ENCODE measurements around the gene SNX25.
"Not testable (repeated sequence)": the region's sequence is repeated elsewhere in the genome, so short reads cannot be mapped to it uniquely, and the experiment has no call there.

The SNX25 gene

DNA sequence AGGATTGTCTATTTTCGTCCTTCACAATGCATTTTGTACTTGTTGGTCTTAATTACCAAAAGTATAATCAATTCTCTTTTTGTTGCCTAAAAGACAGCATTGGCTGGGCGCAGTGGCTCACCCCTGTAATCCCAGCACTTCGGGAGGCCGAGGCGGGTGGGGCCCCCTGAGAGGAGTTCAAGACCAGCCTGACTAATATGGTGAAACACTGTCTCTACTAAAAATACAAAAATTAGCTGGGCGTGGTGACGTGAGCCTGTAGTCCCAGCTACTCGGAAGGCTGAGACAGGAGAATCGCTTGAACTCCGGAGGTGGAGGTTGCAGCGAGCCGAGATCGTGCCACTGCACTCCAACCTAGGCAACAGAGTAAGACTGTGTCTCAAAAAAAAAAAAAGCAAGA, 4.3 kb upstream of the SNX25 start:
- DNase-seq = not testable (repeated sequence)

DNA sequence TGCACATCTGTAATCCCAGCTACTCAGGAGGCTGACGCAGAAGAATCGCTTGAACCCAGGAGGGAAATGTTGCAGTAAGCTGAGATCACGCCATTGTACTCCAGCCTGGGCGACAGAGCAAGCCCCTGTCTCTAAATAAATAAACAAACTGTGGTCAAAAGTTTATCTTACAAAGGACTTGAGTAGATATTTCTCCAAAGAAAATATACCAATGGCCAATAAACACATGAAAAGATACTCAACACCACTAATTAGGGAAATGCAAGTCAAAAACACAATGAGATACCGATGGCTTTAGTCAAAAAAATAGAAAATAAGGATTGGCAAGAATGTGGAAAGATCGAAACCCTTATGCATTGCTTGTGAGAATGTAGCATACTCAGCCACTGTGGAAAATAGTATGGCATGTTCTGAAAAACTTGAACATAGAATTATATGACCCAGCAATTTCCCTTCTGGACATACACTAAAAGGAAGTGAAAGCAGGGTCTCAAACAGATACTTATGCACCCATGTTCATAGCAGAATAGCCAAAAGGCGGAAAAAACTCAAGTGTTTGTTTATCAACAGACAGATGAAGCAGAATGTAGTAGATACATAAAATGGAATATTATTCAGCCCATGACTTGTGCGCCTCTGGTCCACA, 3.6 kb upstream of the SNX25 start:
- DNase-seq = no peak

DNA sequence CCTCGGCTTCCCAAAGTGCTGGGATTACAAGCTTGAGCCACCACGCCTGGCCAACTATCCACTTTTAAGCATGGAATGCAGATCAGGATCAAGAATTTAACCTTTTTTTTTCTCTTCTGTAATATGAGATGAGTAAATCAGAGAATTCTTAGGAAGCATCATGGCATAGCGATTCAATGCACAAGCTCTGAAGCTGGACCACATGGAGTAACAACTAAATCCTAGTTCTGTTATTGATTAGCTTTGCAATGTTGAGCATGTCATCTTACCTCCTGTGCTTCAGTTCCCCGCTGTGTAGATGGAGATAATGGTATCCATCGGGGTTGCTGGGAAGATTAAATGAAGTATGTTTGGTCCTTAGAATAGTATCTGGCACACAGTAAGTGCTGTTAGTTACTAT, 1.9 kb upstream of the SNX25 start:
- no peak for DNase-seq

GRCh38 chr4:185209852-185210101, 379 bp downstream of the SNX25 start:
- DNase-seq = not testable (repeated sequence)

DNA sequence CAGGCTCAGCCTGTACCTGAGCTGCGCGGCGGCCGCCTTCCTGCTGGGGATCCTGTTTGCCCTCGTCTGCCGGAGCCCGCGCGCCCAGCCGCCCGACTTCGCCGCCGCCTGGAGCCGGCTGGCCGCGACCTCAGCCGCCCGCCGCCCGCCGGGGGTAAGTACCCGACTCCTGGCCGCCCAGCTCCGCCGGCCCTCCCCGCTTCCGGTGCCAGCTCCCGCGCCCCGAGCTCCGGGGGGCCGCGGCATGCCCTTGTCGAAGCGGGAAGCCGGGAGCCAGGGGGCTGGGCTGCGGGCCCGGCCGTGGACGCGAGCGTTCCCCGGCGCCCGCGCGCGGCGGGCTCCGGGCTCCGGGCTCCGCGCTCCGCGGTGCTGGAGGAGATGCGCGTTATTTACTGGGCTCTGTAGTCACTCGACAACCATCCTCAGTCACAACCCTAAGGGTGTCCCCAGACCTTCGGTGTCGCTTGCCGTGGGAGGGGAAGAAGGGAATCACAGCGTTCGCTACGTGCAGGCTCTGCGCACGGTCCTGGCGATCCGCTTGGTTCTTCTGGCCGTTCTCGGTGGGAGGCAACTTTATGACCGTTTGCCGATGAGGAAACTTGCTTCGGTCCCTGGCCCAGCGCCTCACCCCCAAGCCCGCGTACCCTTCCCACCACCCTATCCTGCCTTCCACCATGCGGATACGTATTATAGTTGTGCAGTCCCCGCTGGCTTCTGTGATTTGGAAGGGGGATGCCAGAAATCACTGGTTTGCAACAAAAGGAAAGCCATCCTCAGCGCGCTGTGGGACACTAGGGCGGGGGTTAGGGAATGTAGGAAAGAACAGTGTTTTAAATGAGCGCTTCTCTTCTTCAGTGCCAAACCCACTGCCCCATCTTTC, 944 bp downstream of the SNX25 start:
- DNase-seq = peak; percentile 41 to 43

- DNase-seq = no peak
Measured at GRCh38 chr4:185211035-185211434, 1.6 kb downstream of the SNX25 start.

- no peak for DNase-seq
Measured at GRCh38 chr4:185211641-185212040, 2.2 kb downstream of the SNX25 start.

DNA sequence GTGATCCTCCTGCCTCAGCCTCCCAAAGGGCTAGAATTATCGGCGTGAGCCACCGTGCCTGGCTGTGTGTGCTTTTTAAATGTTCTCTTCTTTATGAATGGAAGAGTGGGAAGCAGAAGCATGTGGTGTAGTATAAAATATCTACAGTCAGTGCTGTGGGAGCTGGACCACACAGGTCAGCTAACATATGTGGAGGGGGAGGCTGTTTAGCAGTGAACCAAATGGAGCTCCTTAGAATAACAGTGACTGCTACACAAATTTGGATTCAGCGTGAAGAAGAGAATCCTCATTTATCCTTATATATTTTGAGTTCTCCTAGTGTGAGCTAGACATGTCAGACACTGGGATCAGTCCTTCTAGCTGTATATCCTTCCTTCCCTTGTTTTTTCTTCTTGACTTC, 3.2 kb downstream of the SNX25 start:
- no peak for DNase-seq

GRCh38 chr4:185213877-185214276, 4.5 kb downstream of the SNX25 start:
- no peak for DNase-seq

DNA sequence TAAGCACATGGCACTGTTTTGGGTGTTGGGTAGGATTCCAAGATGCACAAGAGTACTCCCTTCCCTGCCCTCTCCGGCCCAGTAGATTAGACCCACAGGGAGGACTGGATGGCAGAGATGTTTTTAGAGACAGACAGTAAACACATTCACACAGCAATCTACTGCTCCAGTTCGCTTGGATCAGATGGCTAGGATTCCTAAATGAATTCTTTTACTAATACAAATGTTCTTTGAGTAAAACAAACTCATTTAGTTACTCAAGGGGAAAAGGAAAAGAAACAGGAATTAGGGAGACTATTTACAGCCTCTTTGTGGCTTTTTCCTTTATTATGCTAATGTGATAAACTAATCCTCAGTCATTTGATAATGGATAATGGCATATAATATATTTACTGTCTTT, 5.9 kb downstream of the SNX25 start:
- DNase-seq = no peak

DNA sequence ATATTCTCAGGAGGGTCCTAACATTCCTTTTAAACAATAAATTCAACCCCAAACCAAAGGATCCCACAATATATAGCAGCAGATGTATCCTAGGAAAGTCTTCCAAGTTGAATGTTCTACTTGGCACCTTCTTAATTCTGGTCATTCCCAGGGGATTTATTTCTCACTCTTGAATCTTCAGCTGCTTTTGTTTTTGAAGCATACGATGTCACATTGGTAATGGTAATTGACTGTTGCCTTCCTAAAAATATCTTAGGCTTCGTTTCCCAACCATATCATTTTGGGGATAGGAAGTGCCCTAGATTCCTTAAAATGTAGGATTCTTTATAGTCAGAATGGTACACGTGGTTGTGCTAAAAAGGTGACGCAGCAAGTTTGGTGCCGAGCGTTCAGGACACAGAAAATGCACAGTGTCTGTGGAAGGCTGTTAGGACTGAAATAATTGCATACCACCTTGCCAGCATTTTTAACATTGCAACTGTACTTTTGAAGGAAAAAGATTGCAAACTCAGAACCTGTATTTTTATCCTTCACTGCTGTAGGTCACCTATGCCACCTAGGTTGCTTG, 8.1 kb downstream of the SNX25 start:
- no peak for DNase-seq

- DNase-seq = no peak
Measured at GRCh38 chr4:185218312-185218711, 8.9 kb downstream of the SNX25 start.

- no peak for DNase-seq
Measured at GRCh38 chr4:185219551-185220344, 10.3 kb downstream of the SNX25 start.

DNA sequence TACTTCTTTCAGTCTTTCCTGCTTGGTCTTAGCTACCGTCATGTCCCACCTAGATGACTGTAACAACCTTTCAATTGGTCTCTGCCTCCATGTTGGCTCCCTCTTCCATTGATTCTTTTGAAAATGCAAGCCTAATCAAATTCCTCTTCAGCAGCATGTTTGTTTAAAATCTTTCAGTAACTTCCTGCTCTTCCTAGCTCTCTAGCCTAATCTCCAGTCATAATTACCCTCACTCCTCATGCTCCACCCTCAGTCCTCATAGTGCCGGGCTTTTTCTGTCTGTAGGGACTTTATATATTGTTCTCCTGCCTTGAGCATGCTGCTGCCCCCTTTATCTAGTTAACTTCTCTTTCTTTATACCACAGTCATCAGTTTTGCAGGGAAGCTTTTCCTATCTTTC, 12.1 kb downstream of the SNX25 start:
- DNase-seq = no peak

DNA sequence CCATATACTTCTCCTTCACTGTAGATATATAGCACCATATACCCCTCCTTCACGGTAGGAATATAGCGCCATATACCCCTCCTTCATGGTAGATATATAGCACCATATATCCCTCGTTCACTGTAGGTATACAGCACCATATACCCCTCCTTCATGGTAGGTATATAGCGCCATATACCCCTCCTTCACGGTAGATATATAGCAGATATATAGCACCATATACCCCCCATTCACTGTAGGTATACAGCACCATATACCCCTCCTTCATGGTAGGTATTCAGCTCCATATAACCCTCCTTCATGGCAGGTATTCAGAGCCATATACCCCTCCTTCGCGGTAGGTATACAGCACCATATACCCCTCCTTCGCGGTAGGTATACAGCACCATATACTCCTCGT, 12.5 kb downstream of the SNX25 start:
- DNase-seq = no peak

- DNase-seq = no peak
Measured at GRCh38 chr4:185222598-185222997, 13.2 kb downstream of the SNX25 start.

DNA sequence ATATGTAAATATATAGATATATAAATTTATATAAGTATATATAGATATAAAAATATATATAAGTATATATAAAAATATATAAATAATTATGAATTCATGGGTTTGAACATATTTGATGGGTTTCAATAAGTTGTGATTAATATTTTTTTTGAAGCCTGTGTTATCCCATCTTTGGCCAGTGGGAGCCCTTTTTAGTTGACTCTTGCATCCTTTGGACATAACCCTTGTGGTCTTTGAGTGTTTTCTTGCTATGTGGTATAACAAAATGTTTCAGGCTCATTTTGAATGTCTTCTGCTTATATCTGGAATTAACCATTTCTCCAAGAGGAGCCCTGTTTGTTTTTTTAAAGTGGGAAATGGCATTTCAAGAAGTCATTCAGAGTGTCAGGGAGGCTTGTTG, 15.2 kb downstream of the SNX25 start:
- DNase-seq = no peak

DNA sequence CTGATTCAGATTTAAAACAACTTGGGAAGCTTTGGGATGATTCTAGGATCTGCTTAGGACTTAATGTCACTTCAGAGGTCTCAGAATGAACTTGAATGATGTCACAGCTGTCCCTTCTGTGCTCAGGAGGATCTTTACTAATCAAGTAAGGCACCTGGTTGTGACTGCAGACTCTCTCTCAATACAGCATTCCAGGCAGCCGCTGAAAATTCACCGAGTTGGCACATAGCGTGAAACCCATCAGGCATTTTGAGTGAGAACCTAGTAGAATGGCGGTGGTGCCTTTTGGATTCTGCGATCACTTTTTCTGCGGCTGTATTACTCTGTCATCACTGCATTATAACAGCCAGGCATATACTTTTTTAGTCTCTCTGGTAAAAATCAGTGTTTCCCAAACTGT, 16.5 kb downstream of the SNX25 start:
- DNase-seq = no peak

DNA sequence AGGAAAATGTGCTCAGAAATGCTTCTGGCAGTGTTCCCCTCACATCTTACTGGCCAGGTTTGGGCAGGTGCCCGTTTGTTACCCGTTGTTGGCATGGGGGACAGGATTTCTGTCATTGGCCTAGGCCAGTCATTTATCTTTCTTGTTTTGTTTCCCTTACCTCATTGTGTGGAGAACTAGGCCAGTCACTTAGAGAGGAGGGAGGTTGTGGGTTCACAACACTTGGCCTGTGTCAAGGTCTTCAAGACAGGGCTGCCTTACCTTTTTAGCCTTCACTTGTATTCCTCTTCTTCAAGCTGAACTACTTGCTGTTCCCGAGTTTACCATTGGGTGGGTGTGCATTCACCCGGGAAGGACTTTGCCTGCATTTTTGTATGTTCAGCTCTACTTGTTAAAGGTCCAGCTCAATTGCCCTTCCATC, 17.7 kb downstream of the SNX25 start:
- DNase-seq = no peak

- no peak for DNase-seq
Measured at GRCh38 chr4:185227713-185228278, 18.4 kb downstream of the SNX25 start.

- no peak for DNase-seq
Measured at GRCh38 chr4:185229021-185229818, 19.8 kb downstream of the SNX25 start.

- no peak for DNase-seq
Measured at GRCh38 chr4:185232370-185232769, 23.0 kb downstream of the SNX25 start.

All from activated CD4-positive, alpha-beta T cell treated with anti-CD3 and anti-CD28 coated beads for 4 hours (primary cell).